Stimulated activated CD4-positive, alpha-beta T cell treated with anti-CD3 and anti-CD28 coated beads, Interleukin-1b, Interleukin-23, amount 100 ng/mL, for 4 hours (primary cell): Measurements from ENCODE around the gene FZD4.
A peak's percentile ranks its signal among the peaks of the same experiment; 100 is the strongest.
"Not testable (repeated sequence)": the region's sequence is repeated elsewhere in the genome, so short reads cannot be mapped to it uniquely, and the experiment has no call there.

Source experiments
- DNase-seq, 2 donors: peaks; one replicate each; pipeline ENCODE4 v3.0.0-alpha.2; 2020; ENCODE audit warnings: low read depth in 2 of 2

FZD4 gene

DNA sequence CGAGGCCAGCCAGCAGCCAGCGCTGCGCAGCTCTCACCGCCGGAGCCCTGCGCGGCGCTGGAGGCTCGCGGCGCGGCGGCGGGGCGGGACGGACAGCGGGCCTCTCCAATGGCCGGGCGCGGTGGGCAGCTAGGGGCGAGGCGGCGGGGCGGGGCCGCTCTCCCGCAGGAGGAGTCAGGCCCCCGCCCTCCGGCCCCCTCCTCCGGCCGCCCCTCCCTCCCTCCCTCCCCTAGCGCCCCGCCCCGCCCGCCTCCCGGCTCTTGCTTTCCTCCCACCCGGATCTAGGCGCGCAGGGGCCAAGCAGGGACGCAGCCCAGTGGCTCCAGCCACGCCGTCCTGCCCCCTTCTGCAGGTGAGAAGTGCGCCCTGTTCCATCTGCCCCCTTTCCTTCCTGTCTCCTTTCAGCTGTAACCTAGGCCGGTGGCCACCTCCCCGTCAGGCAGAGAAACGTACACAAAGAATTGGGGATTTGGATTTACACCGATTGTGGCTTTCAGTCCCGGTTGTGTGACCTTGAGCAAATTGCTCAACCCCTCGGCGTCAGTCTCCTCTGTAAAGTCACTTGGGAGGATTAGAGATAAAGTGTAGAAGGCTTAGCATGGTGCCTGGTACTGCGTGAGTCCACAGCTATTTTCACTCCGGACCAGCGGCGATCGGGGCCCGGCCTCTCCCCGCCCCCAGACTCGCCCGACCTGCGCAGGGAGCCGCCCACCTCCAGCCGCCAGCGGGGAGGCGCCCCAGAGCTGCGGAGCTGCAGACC lies at the start of gene FZD4:
FZD4 (minus strand) TSS at position 35 of the 760 bp plus-strand sequence. CDS start 310 bp downstream, outside the sequence.
- DNase-seq, result peak in 1 of 2 donors; percentile 39

DNA sequence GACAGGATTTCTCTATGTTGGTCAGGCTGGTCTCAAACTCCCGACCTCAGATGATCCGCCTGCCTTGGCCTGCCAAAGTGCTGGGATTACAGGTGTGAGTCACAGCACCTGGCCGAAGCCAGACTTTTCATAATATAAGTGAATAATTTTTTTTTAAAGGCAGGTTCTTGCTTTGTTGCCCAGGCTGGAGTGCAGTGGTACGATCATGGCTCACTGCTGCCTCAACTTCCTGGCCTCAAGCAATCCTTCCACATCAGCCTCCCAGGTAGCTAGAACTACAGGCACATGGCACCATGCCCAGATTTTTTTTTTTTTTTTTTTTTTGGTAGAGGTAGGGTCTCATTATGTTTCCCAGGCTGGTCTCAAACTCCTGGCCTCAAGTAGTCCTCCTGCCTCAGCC lies 49.1 kb upstream of the FZD4 start:
- DNase-seq, result not testable (repeated sequence)

DNA sequence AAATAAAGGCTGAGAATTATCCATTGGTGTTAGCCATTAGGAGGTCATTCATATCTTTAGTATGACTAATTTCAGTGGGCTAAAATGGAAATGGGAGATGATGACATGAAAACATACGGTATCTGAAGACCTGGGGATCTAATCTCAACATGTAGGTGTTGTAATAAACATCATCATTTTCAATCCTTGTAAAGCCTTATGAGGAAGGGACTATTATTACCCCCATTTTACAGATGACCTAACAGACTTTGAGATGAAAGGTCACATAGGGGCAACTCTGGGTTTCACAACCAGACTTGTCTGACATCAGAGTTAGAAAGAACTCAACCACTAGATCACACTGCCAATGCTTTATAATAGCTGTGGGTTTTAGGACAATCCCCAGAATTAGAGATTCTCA lies 47.7 kb upstream of the FZD4 start:
- no peak for DNase-seq

DNA sequence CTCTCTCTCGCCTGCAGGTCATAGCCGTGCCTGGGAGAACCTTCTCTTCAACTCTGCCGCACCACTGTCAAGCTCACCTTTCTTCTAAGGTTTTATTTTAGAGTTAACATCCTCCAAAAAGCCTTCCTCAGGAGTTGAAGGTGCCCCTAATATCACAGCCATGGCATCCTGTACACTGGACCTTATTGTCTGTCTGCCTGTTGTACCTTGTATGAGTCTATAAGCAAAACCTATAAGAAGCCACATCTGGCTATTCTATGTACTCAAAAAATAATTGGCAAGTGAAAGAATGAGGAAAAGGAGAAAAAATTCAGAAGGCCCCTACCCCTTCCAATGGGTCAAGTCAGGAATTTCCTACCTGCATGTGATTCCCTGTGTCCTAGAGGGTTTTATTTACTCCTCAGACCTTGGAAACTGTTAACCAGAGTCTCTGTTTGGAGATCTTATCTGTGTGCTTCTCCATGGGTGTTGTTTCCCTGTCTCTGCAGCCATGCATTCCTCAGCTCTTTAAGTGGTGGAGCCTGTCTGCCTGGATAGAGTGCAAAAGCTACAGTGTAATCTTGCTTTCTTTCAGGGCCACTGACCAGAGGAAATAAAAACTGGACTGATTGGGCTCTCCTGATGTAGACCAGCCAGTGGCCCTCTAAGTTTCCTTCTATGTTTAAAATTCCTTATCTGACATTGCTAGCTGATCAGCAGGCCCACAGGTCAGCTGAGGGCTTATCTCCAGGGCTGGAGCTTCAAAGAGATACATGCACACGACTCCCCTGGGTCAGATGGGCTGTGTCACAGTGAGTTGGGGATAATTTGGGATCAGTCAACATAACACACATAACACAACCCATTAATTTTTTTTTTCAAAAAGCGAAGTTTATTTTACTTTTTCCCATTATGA lies 44.9 kb upstream of the FZD4 start:
- DNase-seq, result no peak

GRCh38 chr11:86999388-86999787 lies 44.2 kb upstream of the FZD4 start:
- DNase-seq, result no peak

DNA sequence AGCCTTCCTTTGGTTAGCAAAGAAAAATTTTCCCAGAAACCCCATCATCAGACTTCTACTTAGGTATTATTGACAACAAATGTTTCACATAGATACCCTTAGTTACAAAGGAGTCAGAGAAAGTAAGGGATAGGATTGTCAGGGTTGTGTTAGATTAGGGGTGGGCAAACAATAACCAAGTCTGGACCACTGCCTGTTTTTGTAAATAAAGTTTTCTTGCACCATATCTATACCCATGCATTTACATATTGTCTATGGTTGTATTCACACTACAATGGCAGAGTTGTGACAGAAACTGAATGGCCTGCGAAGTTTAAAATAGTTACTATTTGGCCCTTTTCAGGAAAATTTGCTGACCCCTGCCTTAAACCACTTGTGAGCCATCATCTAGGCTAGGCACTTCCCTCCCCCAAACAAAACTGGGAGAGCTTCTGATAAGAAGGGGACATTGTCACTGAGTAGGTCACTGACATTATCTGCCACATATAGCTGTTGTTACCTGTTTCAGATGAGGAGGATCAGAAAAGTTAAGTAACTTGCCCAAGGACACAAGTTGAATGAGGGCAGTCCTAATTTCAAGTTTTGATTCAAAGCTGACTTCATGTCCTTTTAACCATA lies 41.9 kb upstream of the FZD4 start:
- no peak for DNase-seq

DNA sequence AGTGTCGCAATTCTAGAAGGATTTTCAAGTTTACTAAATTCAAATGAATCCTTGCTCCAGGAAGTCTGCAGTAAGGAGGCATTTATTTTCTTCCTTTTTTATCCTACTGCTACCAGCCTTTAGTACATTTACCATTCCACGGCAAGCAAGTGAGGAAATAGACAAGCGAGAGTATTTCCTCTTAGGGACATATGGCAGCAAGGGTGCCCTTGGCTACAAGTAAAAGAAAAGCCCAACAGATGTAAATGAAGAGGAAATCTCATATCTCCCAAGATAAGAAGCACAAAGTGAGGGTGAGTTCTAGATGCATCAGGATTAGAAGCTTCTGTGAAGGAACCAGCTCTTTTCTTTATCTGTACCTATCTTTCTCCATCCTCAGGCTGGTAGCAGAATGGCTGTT lies 37.8 kb upstream of the FZD4 start:
- no peak for DNase-seq

- not testable (repeated sequence) for DNase-seq
Observed at GRCh38 chr11:86992340-86992739, 37.1 kb upstream of the FZD4 start.

DNA sequence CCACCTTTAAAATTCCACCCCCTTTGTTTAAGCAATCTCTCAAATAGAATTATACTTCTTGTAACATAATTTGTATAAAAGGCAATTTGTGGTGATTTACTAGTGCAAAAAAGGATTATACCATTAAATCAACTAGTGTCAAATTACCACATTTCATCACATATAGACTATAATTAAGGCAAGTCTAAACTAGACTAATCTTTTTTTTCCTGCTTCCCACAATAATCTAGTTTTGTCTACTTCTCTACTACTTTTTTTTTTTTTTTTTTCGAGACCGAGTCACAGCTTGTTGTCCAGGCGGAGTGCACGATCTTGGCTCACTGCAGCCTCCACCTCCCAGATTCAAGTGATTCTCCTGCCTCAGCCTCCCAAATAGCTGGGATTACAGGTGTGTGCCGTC lies 36.1 kb upstream of the FZD4 start:
- DNase-seq, result no peak

- DNase-seq, result no peak
Observed at GRCh38 chr11:86990515-86990914, 35.3 kb upstream of the FZD4 start.

DNA sequence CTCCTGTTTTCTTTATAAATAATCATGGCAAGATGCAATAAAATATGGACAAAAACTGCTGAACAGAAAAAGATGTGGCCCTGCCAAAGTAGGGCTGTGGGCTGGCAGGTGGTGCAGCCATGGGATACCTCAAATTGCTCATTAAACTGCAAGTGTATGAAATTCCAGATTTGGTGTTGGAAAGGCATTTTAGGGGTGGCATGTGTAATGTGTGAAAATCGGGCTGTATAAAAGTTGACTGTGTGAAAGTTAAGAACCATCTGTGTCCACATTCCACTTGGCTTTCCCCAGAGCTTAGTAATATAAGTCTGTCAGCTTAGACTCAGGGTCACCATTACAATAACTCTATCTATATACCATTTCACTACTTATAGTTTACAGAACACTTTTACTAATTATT lies 34.8 kb upstream of the FZD4 start:
- no peak for DNase-seq

DNA sequence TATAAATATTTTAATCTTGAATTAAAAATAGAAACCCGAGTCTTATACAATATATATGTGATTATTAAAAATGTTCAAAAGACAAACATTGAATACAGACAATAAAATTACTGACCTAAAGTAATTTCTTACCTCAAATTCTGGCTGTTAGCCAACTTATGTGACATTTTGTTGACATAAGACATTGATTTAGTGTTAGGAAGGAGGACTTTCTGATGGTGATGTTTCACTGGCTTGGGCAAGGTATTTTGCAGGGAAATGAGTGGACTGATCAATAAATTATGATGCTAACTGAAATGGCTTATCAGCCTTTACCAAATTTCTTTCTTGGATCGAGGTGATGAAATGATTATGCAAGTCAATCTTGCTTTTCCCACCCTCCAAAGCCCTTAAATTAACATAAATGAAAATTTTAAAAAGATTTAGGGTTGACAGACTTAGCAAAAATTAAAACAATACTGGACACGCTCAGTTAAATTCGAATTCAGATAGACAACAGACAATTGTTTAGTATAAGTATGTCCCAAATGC lies 33.2 kb upstream of the FZD4 start:
- no peak for DNase-seq

DNA sequence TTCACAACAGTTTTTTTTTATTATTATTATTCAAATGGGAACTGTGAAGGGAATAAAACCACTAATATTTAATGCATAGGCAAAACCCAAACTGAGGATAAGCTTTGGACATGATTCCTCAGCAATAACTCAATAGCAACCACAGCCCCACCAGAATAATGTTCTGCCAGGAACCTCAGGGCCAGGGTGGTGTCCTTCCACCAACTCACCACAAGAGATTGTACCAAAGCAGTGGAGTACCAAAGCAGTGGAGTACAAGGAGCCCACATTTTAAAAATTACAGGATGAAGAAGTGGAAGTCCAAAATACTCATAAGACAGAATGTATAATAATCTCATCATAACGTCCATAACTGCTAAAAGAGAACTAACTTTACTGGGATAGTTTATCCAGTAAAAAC lies 32.5 kb upstream of the FZD4 start:
- DNase-seq, result no peak

DNA sequence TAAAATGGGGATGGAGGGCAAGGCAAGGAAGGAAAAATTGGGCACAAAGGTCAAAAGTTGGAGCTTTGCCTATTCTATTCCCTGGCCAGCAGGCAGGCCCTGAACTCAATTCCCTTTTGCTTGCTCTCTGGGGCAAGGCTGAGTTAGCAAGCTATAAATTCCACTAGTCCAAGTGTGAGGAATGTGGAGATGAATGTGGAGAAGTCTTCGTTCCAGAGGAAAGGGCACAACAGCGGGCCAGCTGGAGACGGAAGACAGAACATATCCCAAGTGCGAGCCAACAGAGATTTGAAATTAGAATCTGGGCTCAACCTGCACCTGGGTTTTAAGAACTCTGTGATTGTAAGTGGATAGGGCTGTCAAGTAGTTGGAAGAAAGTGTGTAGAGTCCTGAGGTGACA lies 29.5 kb upstream of the FZD4 start:
- DNase-seq, result no peak

DNA sequence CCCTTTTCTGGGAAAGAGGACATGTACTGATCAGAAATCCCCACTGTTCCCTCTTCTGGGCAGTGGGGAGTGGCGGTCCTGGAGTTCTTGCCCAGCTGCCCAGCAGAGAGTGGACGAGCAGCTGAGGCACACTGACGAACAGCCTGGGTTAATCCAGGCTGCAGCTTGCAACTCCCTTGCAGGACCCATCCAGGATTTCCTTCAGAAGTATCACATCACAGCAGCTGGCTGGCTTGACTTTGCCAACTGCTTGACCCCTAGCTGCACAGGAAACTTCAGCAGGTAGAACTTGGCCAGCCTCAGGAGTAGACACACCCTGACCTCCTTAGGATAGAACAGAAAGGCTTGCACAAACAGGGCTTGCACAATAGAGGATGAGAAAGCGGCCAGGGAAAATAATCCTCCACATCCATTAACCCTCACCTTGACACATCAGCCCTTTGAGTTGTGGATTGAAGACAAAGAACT lies 27.9 kb upstream of the FZD4 start:
- no peak for DNase-seq

- no peak for DNase-seq
Observed at GRCh38 chr11:86981777-86982540, 26.8 kb upstream of the FZD4 start.

DNA sequence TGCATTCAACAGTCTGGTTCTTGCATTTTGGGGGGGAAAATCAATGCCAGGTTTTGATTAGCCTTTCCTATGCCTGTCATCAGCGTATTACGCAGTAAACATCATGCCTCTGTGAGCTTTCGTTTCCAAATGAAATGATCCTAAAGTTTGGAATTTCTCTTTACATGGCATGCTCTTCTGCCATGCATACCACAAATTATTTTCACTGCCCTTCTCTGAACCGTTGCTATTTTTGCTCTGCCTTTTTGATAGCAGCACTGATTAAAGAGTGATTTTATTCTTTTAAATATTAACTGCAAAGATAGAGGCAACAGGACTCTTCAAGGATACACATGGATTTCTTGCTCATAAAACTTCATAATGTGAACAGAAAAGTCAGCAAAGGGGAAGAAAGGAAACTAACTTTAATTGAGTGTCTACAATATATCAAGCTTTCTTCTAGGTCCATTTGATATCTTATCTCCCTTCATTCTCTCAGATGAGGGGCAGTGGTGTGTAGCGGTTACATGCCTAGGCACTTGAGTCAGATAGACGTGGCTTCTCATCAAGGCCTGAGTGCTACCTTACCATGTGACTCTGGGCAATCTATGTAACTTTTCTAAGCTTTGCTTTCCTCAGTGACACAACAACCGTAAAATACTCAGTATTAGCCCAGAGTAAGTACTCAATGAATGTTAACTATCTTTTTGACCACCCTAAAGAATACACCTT lies 25.0 kb upstream of the FZD4 start:
- DNase-seq, result no peak

GRCh38 chr11:86978756-86979608 lies 23.8 kb upstream of the FZD4 start:
- DNase-seq, result no peak

DNA sequence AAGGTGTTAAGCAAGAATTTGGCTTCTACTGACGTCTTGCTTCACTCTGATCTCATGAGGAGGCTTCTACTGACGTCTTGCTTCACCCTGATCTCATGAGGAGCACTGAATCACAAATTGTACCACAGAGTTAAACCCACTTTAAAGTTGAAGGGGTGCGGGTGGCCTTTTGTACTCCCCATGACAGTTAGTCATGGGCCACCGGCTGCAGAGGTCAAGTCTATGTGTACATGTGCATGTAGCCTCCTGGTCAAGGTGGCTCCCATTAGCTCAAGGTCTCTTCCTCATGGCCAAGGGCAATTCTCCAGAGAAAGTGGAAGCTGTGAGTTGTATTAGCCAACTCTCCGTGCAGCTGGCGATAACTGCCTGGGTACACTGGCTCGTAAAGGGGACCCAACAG lies 23.1 kb upstream of the FZD4 start:
- DNase-seq, result no peak
